ENCODE results near the gene HDDC3. TPM values are rescaled to one million over a fixed set of nuclear protein-coding genes. Genes with fewer than 3 reads are reported as not detected.

HDDC3 gene
- total RNA-seq, 1 donor from 2014 or later, result 10.5 TPM

DNA sequence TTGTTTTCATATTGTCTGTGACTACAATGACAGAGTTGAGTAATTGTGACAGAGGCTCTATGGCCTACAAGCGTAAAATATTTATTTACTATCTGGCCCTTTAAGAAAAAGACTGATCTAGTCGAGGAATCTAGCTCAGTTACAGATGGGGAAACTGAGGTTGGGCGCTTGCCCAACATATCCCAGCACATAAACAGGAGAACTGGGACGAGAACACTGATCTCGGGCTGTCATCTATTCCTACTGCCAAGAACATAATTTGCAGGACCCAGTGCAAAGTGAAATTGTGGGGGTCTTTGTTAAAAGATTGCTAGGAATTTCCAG lies 46.1 kb downstream of the HDDC3 start:
- Mint-ChIP-seq H3K27ac (ENCODE audit: unreplicated experiment) (no peak overlapping the region), H3K4me3 (ENCODE audit: unreplicated experiment) (no peak overlapping the region), H3K36me3 (ENCODE audit: low read depth, unreplicated experiment) (no peaks in the 10 kb centered on the region), H3K9me3 (ENCODE audit: unreplicated experiment) (no peaks in the 10 kb centered on the region), H3K4me1 (ENCODE audit: low read depth, unreplicated experiment) (no peaks in the 10 kb centered on the region), H3K27me3 (ENCODE audit: low read depth, unreplicated experiment) (peaks cover 2% of the 10 kb centered on the region)
- TF ChIP-seq EZH2 (IDR thresholded peaks at IDR 0.05; ENCODE audit: insufficient read depth, low read length), result no peak
- no peak for TF ChIP-seq CTCF (IDR thresholded peaks at IDR 0.05; ENCODE audit: insufficient read depth, low read depth, low read length)
- Histone ChIP-seq H4K20me1 (ENCODE audit: insufficient read depth, low read length) (no peaks in the 10 kb centered on the region), H3K79me2 (ENCODE audit: insufficient read depth, low read length) (no peaks in the 10 kb centered on the region), H3K4me3 (ENCODE audit: insufficient read depth, low read depth, low read length) (no peak overlapping the region), H3K27me3 (ENCODE audit: insufficient read depth, low read length) (no peaks in the 10 kb centered on the region), H3K9ac (ENCODE audit: low read length) (no peak overlapping the region), H3K4me1 (ENCODE audit: insufficient read depth, low read length) (peaks cover 20% of the 10 kb centered on the region), H3K27ac (ENCODE audit: low read depth, low read length) (no peak overlapping the region), H3K36me3 (ENCODE audit: insufficient read depth, low read length) (no peaks in the 10 kb centered on the region), H2AFZ (ENCODE audit: low read depth, low read length) (no peak overlapping the region), H3K9me3 (ENCODE audit: insufficient read depth, low read depth, low read length) (no peaks in the 10 kb centered on the region), H3K4me2 (ENCODE audit: low read length) (no peak overlapping the region)
- DNase-seq (ENCODE audit: low read depth), result no peak
- no peak for FAIRE-seq

DNA sequence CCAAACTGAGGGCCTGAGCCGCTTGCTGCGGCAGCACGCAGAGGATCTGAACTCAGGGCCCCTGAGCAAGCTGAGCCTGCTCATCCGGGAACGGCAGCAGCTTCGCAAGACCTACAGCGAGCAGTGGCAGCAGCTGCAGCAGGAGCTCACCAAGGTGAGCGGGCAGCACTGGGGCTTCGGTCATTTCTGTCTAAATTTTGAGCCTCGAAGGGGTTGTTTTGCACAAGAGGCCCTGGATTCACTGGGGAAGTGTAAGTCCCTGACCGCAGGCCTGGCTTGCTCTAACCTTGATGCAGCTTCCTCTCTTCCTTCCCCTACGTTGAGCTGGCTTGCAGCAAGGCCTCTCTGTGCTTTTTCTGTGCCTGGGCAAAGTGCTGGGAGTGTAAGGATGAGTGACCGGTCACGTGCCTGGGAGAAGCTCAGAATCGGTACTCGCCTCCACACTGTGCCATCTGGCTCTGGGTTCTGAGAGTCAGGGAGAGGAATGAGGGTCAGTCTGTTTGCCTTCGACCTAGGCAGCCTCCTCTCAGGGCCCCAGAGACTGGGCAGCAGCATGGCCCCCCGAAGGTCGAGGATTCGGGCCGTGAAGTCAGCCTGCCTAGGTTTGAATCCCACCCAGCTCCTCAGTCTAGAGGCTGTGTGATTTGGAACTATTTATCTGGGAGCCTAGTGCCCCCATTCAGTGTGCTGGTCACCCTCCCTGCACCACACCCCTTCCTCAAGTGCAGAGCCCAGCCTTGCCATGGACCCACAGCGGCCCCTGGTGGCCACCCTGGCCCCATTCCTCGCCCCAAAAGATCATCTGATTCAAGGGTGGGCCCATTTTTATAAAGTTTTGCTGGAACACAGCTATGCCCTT lies 46.7 kb downstream of the HDDC3 start:
- FAIRE-seq (no peak), DNase-seq (ENCODE audit: low read depth) (no peak)
- no peaks in the 10 kb centered on the region for H3K9me3 Mint-ChIP-seq (ENCODE audit: unreplicated experiment)
- Histone ChIP-seq H3K4me3 (ENCODE audit: insufficient read depth, low read depth, low read length) (no peak overlapping the region), H3K27ac (ENCODE audit: low read depth, low read length) (no peak overlapping the region), H3K4me2 (ENCODE audit: low read length) (peak overlapping the region; percentile 82), H3K27me3 (ENCODE audit: insufficient read depth, low read length) (no peaks in the 10 kb centered on the region), H2AFZ (ENCODE audit: low read depth, low read length) (no peak overlapping the region), H3K9me3 (ENCODE audit: insufficient read depth, low read depth, low read length) (no peaks in the 10 kb centered on the region), H3K36me3 (ENCODE audit: insufficient read depth, low read length) (no peaks in the 10 kb centered on the region), H3K9ac (ENCODE audit: low read length) (no peak overlapping the region), H4K20me1 (ENCODE audit: insufficient read depth, low read length) (no peaks in the 10 kb centered on the region), H3K79me2 (ENCODE audit: insufficient read depth, low read length) (no peaks in the 10 kb centered on the region), H3K4me1 (ENCODE audit: insufficient read depth, low read length) (peaks cover 20% of the 10 kb centered on the region)
- peak overlapping the region; percentile 46 for H3K4me3 Mint-ChIP-seq (ENCODE audit: unreplicated experiment)
- no peaks in the 10 kb centered on the region for H3K36me3 Mint-ChIP-seq (ENCODE audit: low read depth, unreplicated experiment)
- peaks cover 2% of the 10 kb centered on the region for H3K27me3 Mint-ChIP-seq (ENCODE audit: low read depth, unreplicated experiment)
- TF ChIP-seq CTCF (IDR thresholded peaks at IDR 0.05; ENCODE audit: insufficient read depth, low read depth, low read length) (peak; percentile 97), EZH2 (IDR thresholded peaks at IDR 0.05; ENCODE audit: insufficient read depth, low read length) (no peak)
- H3K27ac Mint-ChIP-seq (ENCODE audit: unreplicated experiment), result peak overlapping the region; percentile 78
- no peaks in the 10 kb centered on the region for H3K4me1 Mint-ChIP-seq (ENCODE audit: low read depth, unreplicated experiment)
